ENCODE results near the gene MMP7. TPM values are rescaled to one million over a fixed set of nuclear protein-coding genes. Genes with fewer than 3 reads are reported as not detected.

Gene MMP7
- total RNA-seq, 1 experiment from 2014 or later = 0.34 TPM

- H3K27ac ChIP-seq (ENCODE audit: low read depth, low read length, poor library complexity, severe bottlenecking) = no peak overlapping the region
- no peak for DNase-seq (ENCODE audit: low spot score)
- no peaks in the 10 kb centered on the region for H3K9me3 ChIP-seq (ENCODE audit: low read depth, low read length, poor library complexity, severe bottlenecking)
- H3K4me3 ChIP-seq (ENCODE audit: low read depth, low read length, poor library complexity, severe bottlenecking) = no peak overlapping the region
- no TSS peak for BruUV-seq (replicated peaks)
- TF ChIP-seq CTCF (conservative IDR thresholded peaks at IDR 0.05; ENCODE audit: low read depth, low read length) = no peak
- TF ChIP-seq EZH2 (IDR thresholded peaks at IDR 0.05; ENCODE audit: borderline replicate concordance, low read depth, low read length, poor library complexity, severe bottlenecking) = no peak
- POLR2A ChIA-PET (ENCODE audit: low non-redundant PET) = interaction anchor here (0.5 kb wide), 1 partner anchor 471 kb away, joined by 4 read pairs; no protein-coding TSS in a partner anchor
- H3K27me3 ChIP-seq (replicated peaks; ENCODE audit: insufficient read depth, low read depth, low read length, poor library complexity) = no peaks in the 10 kb centered on the region
- intact Hi-C loops (cut with micrococcal nuclease; ENCODE audit: unreplicated experiment) = no loop called here
- CTCF ChIA-PET = no interaction called here
- no peaks in the 10 kb centered on the region for H3K4me1 ChIP-seq (ENCODE audit: insufficient read depth, low read length, poor library complexity, severe bottlenecking)
- H3K36me3 ChIP-seq (ENCODE audit: insufficient read depth, low read length, poor library complexity, severe bottlenecking) = no peaks in the 10 kb centered on the region
These were observed 3.5 kb downstream of the MMP7 start for GRCh38 chr11:102527041-102527440.

GRCh38 chr11:102523887-102524286, 6.7 kb downstream of the MMP7 start:
- no peak for TF ChIP-seq EZH2 (IDR thresholded peaks at IDR 0.05; ENCODE audit: borderline replicate concordance, low read depth, low read length, poor library complexity, severe bottlenecking)
- TF ChIP-seq CTCF (conservative IDR thresholded peaks at IDR 0.05; ENCODE audit: low read depth, low read length) = no peak
- Histone ChIP-seq H3K36me3 (ENCODE audit: insufficient read depth, low read length, poor library complexity, severe bottlenecking) (no peaks in the 10 kb centered on the region), H3K4me3 (ENCODE audit: low read depth, low read length, poor library complexity, severe bottlenecking) (no peak overlapping the region), H3K4me1 (ENCODE audit: insufficient read depth, low read length, poor library complexity, severe bottlenecking) (no peaks in the 10 kb centered on the region), H3K27me3 (replicated peaks; ENCODE audit: insufficient read depth, low read depth, low read length, poor library complexity) (no peaks in the 10 kb centered on the region), H3K27ac (ENCODE audit: low read depth, low read length, poor library complexity, severe bottlenecking) (no peak overlapping the region), H3K9me3 (ENCODE audit: low read depth, low read length, poor library complexity, severe bottlenecking) (no peaks in the 10 kb centered on the region)
- BruUV-seq (replicated peaks) = no TSS peak
- ChIA-PET CTCF (no interaction called here), POLR2A (ENCODE audit: low non-redundant PET) (no interaction called here)
- intact Hi-C loops (cut with micrococcal nuclease; ENCODE audit: unreplicated experiment) = no loop called here
- DNase-seq (ENCODE audit: low spot score) = no peak

- no peak overlapping the region for H3K4me3 ChIP-seq (ENCODE audit: low read depth, low read length, poor library complexity, severe bottlenecking)
- intact Hi-C loops (cut with micrococcal nuclease; ENCODE audit: unreplicated experiment) = no loop called here
- no peaks in the 10 kb centered on the region for H3K9me3 ChIP-seq (ENCODE audit: low read depth, low read length, poor library complexity, severe bottlenecking)
- CTCF ChIA-PET = no interaction called here
- no peaks in the 10 kb centered on the region for H3K4me1 ChIP-seq (ENCODE audit: insufficient read depth, low read length, poor library complexity, severe bottlenecking)
- POLR2A ChIA-PET (ENCODE audit: low non-redundant PET) = no interaction called here
- BruUV-seq (replicated peaks) = no TSS peak
- no peak overlapping the region for H3K27ac ChIP-seq (ENCODE audit: low read depth, low read length, poor library complexity, severe bottlenecking)
- DNase-seq (ENCODE audit: low spot score) = no peak
- H3K36me3 ChIP-seq (ENCODE audit: insufficient read depth, low read length, poor library complexity, severe bottlenecking) = no peaks in the 10 kb centered on the region
- H3K27me3 ChIP-seq (replicated peaks; ENCODE audit: insufficient read depth, low read depth, low read length, poor library complexity) = no peaks in the 10 kb centered on the region
- TF ChIP-seq CTCF (conservative IDR thresholded peaks at IDR 0.05; ENCODE audit: low read depth, low read length) (no peak), EZH2 (IDR thresholded peaks at IDR 0.05; ENCODE audit: borderline replicate concordance, low read depth, low read length, poor library complexity, severe bottlenecking) (no peak)
These were observed 7.4 kb downstream of the MMP7 start for GRCh38 chr11:102523189-102523570.

Measured in A673 (cell line).